Naive thymus-derived CD8-positive, alpha-beta T cell (primary cell): ENCODE results near the gene LYL1. TPM values are rescaled to one million over a fixed set of nuclear protein-coding genes. Genes with fewer than 3 reads are reported as not detected.

Source experiments
- ATAC-seq, 2 donors: fragments of 150-1000 bp; cut with Tn5 transposase in 1 of 2; sonication (Bioruptor Pico), chemical (Tn5 transposase) in 1 of 2; 1 replicate in 1 of 2; 2 replicates in 1 of 2; pipeline ENCODE4 v1.10.0; 2021; ENCODE audit warnings: mild to moderate bottlenecking in 2 of 2, moderate library complexity in 2 of 2
- POLR2A ChIA-PET: fragments of 350-600 bp; sonication (Branson Sonifier 250); formaldehyde crosslinking; loops from one replicate; lab custom pipeline; 2021; ENCODE audit warnings: antibody characterized with exemption; lab: Charles Lee
- DNase-seq, 10 donors: peaks; one replicate each; pipeline versions ENCODE4 v3.0.0 to v3.0.0-alpha.2; 2020 to 2022
- H3K27ac Mint-ChIP-seq, 10 donors: one replicate each; pipeline ENCODE4 v1.8.0; 2020 to 2022; ENCODE audit warnings: mild to moderate bottlenecking in 10 of 10, mixed read lengths in 10 of 10, moderate library complexity in 4 of 10, inconsistent platforms in 1 of 10
- H3K27me3 Mint-ChIP-seq, 5 donors: one replicate each; pipeline ENCODE4 v1.8.0; 2021 to 2022; ENCODE audit warnings: mixed read lengths in 5 of 5
- H3K36me3 Mint-ChIP-seq, 3 donors: one replicate each; pipeline ENCODE4 v1.8.0; 2020 to 2022; ENCODE audit warnings: mixed read lengths in 3 of 3, mild to moderate bottlenecking in 2 of 3, inconsistent platforms in 1 of 3
- H3K4me1 Mint-ChIP-seq, 4 donors: one replicate each; pipeline ENCODE4 v1.8.0; 2021 to 2022; ENCODE audit warnings: mixed read lengths in 4 of 4
- H3K4me3 Mint-ChIP-seq, 10 donors: one replicate each; pipeline ENCODE4 v1.8.0; 2020 to 2022; ENCODE audit warnings: mild to moderate bottlenecking in 10 of 10, mixed read lengths in 10 of 10, moderate library complexity in 6 of 10, inconsistent platforms in 1 of 10
- H3K9me3 Mint-ChIP-seq, 9 donors: one replicate each; pipeline ENCODE4 v1.8.0; 2020 to 2022; ENCODE audit warnings: mixed read lengths in 9 of 9, mild to moderate bottlenecking in 3 of 9, inconsistent platforms in 1 of 9, moderate library complexity in 1 of 9
- polyA plus RNA-seq, 3 donors: library from polyadenylated mRNA; unstranded; fragments of 300-500 nt; fragmentation: Illumina TruSeq; gene quantifications; one replicate each; pipeline ENCODE4 v1.2.3, GENCODE V29; 2021
- total RNA-seq, 8 experiments: library from RNA in 2 of 8; stranded (reverse) in 2 of 8; gene quantifications; one replicate each; pipeline ENCODE4 v1.2.3 and lab custom pipeline; 2021 to 2026

Gene LYL1
- total and polyA plus RNA-seq, 5 experiments from 2014 or later: 0.37 to 7.9 (median 2.6) TPM

GRCh38 chr19:13054626-13055212 lies 47.9 kb downstream of the LYL1 start:
- Mint-ChIP-seq H3K9me3 (no peaks in the 10 kb centered on the region), H3K4me3 (no peak overlapping the region), H3K36me3 (no peaks in the 10 kb centered on the region), H3K27ac (peak overlapping the region in 1 of 10 donors; percentile 33), H3K27me3 (peaks cover 0 to 26% (median 5%) of the 10 kb centered on the region in 5 donors), H3K4me1 (peaks cover 12 to 14% (median 13%) of the 10 kb centered on the region in 4 donors)
- DNase-seq (no peak), ATAC-seq (no peak)
- POLR2A ChIA-PET: no interaction called here

- Mint-ChIP-seq H3K27me3 (peaks cover 0 to 26% (median 5%) of the 10 kb centered on the region in 5 donors), H3K4me1 (peaks cover 12 to 14% (median 13%) of the 10 kb centered on the region in 4 donors), H3K9me3 (no peaks in the 10 kb centered on the region), H3K36me3 (no peaks in the 10 kb centered on the region), H3K27ac (peak overlapping the region in 1 of 10 donors; percentile 52), H3K4me3 (no peak overlapping the region)
- no peak for DNase-seq
- POLR2A ChIA-PET: interaction anchor here (0.9 kb wide), 1 partner anchor 63 kb away, joined by 5 read pairs; no protein-coding TSS in a partner anchor
- ATAC-seq: no peak
Observed at GRCh38 chr19:13053761-13054625, 48.7 kb downstream of the LYL1 start.

GRCh38 chr19:13053238-13053637 lies 49.4 kb downstream of the LYL1 start:
- Mint-ChIP-seq H3K4me1 (peaks cover 12 to 14% (median 13%) of the 10 kb centered on the region in 4 donors), H3K9me3 (no peaks in the 10 kb centered on the region), H3K4me3 (no peak overlapping the region), H3K36me3 (no peaks in the 10 kb centered on the region), H3K27me3 (peaks cover 0 to 26% (median 5%) of the 10 kb centered on the region in 5 donors), H3K27ac (no peak overlapping the region)
- POLR2A ChIA-PET: no interaction called here
- ATAC-seq (no peak), DNase-seq (no peak)

- POLR2A ChIA-PET: no interaction called here
- Mint-ChIP-seq H3K36me3 (no peaks in the 10 kb centered on the region), H3K4me1 (peaks cover 12 to 14% (median 13%) of the 10 kb centered on the region in 4 donors), H3K9me3 (no peaks in the 10 kb centered on the region), H3K27ac (no peak overlapping the region), H3K27me3 (peaks cover 0 to 26% (median 5%) of the 10 kb centered on the region in 5 donors), H3K4me3 (peak overlapping the region in 2 of 10 donors; percentile 10 to 32)
- no peak for ATAC-seq
- DNase-seq: no peak
Observed at GRCh38 chr19:13052447-13053175, 50.0 kb downstream of the LYL1 start.

GRCh38 chr19:13051557-13052165 lies 51.0 kb downstream of the LYL1 start:
- peaks cover 12 to 14% (median 13%) of the 10 kb centered on the region in 4 donors for H3K4me1 Mint-ChIP-seq
- POLR2A ChIA-PET: no interaction called here
- DNase-seq (peak in 1 of 10 donors; percentile 6), ATAC-seq (peak; percentile 42 to 66)
- peak overlapping the region; percentile 31 to 85 (median 63) for H3K4me3 Mint-ChIP-seq
- no peaks in the 10 kb centered on the region for H3K9me3 Mint-ChIP-seq
- peak overlapping the region in 4 of 10 donors; percentile 53 to 83 (median 69) for H3K27ac Mint-ChIP-seq
- no peaks in the 10 kb centered on the region for H3K36me3 Mint-ChIP-seq
- peaks cover 0 to 26% (median 5%) of the 10 kb centered on the region in 5 donors for H3K27me3 Mint-ChIP-seq

GRCh38 chr19:13050274-13050673 lies 52.4 kb downstream of the LYL1 start:
- no peaks in the 10 kb centered on the region for H3K9me3 Mint-ChIP-seq
- peaks cover 0 to 26% (median 5%) of the 10 kb centered on the region in 5 donors for H3K27me3 Mint-ChIP-seq
- H3K27ac Mint-ChIP-seq: no peak overlapping the region
- POLR2A ChIA-PET: interaction anchor here (0.5 kb wide), 1 partner anchor 239 kb away, joined by 3 read pairs; no protein-coding TSS in a partner anchor
- H3K4me1 Mint-ChIP-seq: peaks cover 12 to 17% (median 16%) of the 10 kb centered on the region in 4 donors
- peaks cover 0 to 2% (median 0%) of the 10 kb centered on the region in 3 donors for H3K36me3 Mint-ChIP-seq
- ATAC-seq: no peak
- DNase-seq: no peak
- no peak overlapping the region for H3K4me3 Mint-ChIP-seq

Other genes with a start within 250 kb of the LYL1 start
- gene DNASE2, start 221.4 kb downstream of the LYL1 start, total RNA-seq: 10 to 100 TPM; 26.2 to 27.3 TPM
- 10 to 100 TPM; 46.1 to 49.5 (median 46.2) TPM for gene DNASE2, start 221.4 kb downstream of the LYL1 start, polyA plus RNA-seq
- gene KLF1, start 215.7 kb downstream of the LYL1 start, total RNA-seq: not detected
- under 1 TPM in 1 of 3 donors, not detected in 2; 0.45 TPM for gene KLF1, start 215.7 kb downstream of the LYL1 start, polyA plus RNA-seq
- 10 to 100 TPM; 68.5 to 69.8 TPM for gene GCDH, start 211.7 kb downstream of the LYL1 start, total RNA-seq
- 10 to 100 TPM; 18.0 to 20.7 (median 19.8) TPM for gene GCDH, start 211.7 kb downstream of the LYL1 start, polyA plus RNA-seq
- 1 to 10 TPM in 1 of 2 experiments, not detected in 1; 1.8 TPM for gene SYCE2, start 183.6 kb downstream of the LYL1 start, total RNA-seq
- gene SYCE2, start 183.6 kb downstream of the LYL1 start, polyA plus RNA-seq: not detected
- gene FARSA, start 169.1 kb downstream of the LYL1 start, total RNA-seq: 10 to 100 TPM; 54.6 to 60.5 TPM
- 10 to 100 TPM; 49.8 to 87.7 (median 63.6) TPM for gene FARSA, start 169.1 kb downstream of the LYL1 start, polyA plus RNA-seq
- gene CALR, start 164.2 kb downstream of the LYL1 start, total RNA-seq: 100 to 1,000 TPM; 448 to 463 TPM
- 100 to 1,000 TPM; 135 to 190 (median 165) TPM for gene CALR, start 164.2 kb downstream of the LYL1 start, polyA plus RNA-seq
- gene RAD23A, start 157.0 kb downstream of the LYL1 start, total RNA-seq: 100 to 1,000 TPM; 117 to 125 TPM
- gene RAD23A, start 157.0 kb downstream of the LYL1 start, polyA plus RNA-seq: 100 to 1,000 TPM in 2 of 3 donors, 10 to 100 TPM in 1; 78.0 to 114 (median 102) TPM
- 10 to 100 TPM; 17.3 to 17.8 TPM for gene GADD45GIP1, start 145.6 kb downstream of the LYL1 start, total RNA-seq
- gene GADD45GIP1, start 145.6 kb downstream of the LYL1 start, polyA plus RNA-seq: 10 to 100 TPM; 59.4 to 65.1 (median 64.7) TPM
- gene DAND5, start 133.3 kb downstream of the LYL1 start, total RNA-seq: not detected
- gene DAND5, start 133.3 kb downstream of the LYL1 start, polyA plus RNA-seq: not detected
- 1 to 10 TPM; 4.9 to 8.6 TPM for gene NFIX, start 107.4 kb downstream of the LYL1 start, total RNA-seq
- gene NFIX, start 107.4 kb downstream of the LYL1 start, polyA plus RNA-seq: 1 to 10 TPM in 1 of 3 donors, under 1 TPM in 1, not detected in 1; 0.68 to 1.5 TPM
- gene TRMT1, start 13.9 kb upstream of the LYL1 start, total RNA-seq: 100 to 1,000 TPM; 100 to 103 TPM
- 10 to 100 TPM; 26.1 to 35.1 (median 27.2) TPM for gene TRMT1, start 13.9 kb upstream of the LYL1 start, polyA plus RNA-seq
- gene NACC1, start 15.4 kb upstream of the LYL1 start, total RNA-seq: 10 to 100 TPM; 24.5 to 25.7 TPM
- gene NACC1, start 15.4 kb upstream of the LYL1 start, polyA plus RNA-seq: 1 to 10 TPM; 1.4 to 3.4 (median 1.9) TPM
- gene STX10, start 47.5 kb upstream of the LYL1 start, total RNA-seq: 10 to 100 TPM; 60.2 to 62.8 TPM
- gene STX10, start 47.5 kb upstream of the LYL1 start, polyA plus RNA-seq: 10 to 100 TPM; 36.1 to 56.2 (median 50.2) TPM
- gene IER2, start 47.6 kb upstream of the LYL1 start, total RNA-seq: 100 to 1,000 TPM; 105 to 112 TPM
- gene IER2, start 47.6 kb upstream of the LYL1 start, polyA plus RNA-seq: 100 to 1,000 TPM; 100 to 162 (median 107) TPM